ENCODE results near the gene STK33. TPM values are rescaled to one million over a fixed set of nuclear protein-coding genes. Genes with fewer than 3 reads are reported as not detected.
"Not testable (repeated sequence)": the region's sequence is repeated elsewhere in the genome, so short reads cannot be mapped to it uniquely, and the experiment has no call there.

The STK33 gene
- total RNA-seq, 1 donor from 2014 or later = 25.9 TPM

DNA sequence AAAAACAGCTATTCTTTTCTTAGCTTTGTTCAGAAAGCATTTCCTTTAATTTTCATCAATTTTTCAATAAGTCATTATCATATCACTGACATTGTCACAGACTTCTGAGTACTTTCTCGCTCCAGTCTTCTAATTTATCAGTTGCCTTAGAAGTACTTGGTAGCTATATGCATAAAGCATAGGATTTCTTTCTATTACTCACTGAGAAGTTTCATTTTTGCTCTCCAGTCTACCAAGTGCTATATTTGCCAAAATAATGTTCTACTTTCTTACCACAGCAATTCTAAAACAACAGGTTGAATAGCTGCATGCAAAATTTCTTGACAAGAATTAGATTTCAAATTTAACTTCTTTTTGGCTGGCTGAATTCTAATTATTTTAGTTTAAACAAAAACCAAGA lies 116.3 kb downstream of the STK33 start:
- intact Hi-C loops (cut with DNase I) = no loop called here
- DNase-seq (no peak), ATAC-seq (ENCODE audit: poor library complexity) (no peak)

DNA sequence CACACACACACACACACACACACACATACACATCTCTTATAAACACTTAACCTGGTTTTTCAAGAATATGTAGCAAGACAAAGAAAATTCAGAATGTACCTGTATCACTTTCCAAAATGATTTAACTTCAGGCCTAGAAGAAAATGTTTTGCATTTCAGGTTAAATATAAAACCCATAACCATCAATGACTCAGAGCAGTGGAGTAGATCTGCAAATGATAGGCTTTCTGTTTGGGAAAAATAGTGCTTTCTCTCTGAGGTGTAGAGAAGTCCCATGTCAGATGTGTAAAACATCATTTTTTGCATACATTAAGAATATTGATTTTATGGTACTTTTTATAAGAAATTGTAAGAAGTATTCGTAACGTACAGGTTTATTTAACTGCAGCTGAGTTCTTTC lies 116.9 kb downstream of the STK33 start:
- no peak for DNase-seq
- intact Hi-C loops (cut with DNase I) = no loop called here
- no peak for ATAC-seq (ENCODE audit: poor library complexity)

DNA sequence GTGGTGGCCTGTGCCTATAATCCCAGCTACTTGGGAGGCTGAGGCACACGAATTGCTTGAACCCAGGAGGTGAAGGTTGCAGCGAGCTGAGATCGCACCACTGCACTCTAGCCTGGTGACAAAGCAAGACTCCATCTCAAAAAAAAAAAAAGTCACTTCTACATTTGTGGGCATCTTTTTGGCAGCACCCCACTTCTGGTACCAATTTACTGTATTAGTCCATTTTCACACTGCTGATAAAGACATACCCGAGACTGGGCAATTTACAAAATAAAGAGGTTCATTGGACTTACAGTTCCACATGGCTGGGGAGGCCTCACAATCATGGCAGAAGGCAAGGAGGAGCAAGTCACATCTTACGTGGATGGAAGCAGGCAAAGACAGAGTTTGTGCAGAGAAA lies 126.2 kb downstream of the STK33 start:
- intact Hi-C loops (cut with DNase I); DNase-seq; ATAC-seq (ENCODE audit: poor library complexity): not testable (repeated sequence)

DNA sequence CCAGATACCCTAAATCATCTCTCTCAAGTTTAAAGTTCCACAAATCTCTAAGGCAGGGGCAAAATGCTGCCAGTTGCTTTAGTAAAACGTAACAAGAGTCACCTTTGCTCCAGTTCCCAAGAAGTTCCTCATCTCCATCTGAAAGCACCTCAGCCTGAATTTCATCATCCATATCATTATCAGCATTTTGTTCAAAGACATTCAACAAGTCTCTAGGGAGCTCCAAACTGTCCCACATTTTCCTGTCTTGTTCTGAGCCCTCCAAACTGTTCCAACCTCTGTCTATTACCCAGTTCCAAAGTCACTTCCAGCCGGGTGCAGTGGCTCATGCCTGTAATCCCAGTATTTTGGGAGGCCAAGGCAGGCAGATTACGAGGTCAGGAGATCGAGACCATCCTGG lies 126.7 kb downstream of the STK33 start:
- intact Hi-C loops (cut with DNase I); ATAC-seq (ENCODE audit: poor library complexity); DNase-seq: not testable (repeated sequence)

DNA sequence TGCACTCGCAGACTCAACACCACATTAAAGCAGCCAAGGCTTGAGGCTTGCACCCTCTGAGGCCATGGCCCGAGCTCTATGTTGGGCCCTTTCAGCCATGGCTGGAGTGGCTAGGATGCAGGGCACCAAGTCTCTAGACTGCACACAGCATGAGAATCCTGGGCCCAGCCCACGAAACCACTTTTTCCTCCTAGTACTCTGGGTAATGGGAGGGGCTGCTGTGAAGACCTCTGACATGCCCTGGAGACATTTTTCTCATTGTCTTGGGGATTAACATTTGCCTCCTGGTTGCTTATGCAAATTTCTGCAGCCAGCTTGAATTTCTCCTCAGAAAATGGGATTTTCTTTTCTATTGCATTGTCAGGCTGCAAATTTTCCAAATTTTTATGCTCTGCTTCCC lies 127.1 kb downstream of the STK33 start:
- intact Hi-C loops (cut with DNase I) = not testable (repeated sequence)

DNA sequence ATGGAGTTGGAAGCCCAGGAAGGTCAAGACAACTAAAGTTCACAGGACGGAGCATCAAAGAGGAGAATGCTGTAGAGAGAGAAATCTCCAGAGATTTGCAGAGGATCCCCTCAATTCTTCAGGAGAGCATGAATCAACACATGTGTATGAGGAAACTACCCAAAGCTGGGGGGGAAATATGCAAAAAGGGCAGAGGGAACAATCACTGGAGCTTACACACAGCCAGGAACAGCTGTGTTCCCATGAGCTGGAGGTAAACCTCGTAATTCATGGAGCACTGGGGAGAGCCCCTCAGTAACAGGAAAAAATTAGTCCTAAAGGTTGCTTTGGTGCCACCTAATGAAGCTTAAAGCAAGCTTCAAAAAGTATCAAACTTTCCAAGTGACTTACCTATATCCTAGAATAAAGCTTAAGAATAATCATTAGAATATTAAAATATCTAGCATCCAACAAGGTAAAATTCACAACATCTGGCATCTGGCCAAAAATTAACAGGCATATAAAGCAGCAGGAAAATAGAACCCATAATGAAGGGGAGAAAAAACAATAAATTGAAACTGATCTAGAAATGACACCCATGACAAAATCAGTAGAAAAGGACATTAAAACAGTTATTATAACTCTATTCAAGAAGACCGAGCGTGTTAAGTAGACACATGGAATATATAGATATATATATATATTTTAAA lies 134.2 kb downstream of the STK33 start:
- DNase-seq = no peak
- intact Hi-C loops (cut with DNase I) = no loop called here
- ATAC-seq (ENCODE audit: poor library complexity) = no peak

More for the DNA sequence above, 127.1 kb downstream of the STK33 start:
- DNase-seq; ATAC-seq (ENCODE audit: poor library complexity): not testable (repeated sequence)

DNA sequence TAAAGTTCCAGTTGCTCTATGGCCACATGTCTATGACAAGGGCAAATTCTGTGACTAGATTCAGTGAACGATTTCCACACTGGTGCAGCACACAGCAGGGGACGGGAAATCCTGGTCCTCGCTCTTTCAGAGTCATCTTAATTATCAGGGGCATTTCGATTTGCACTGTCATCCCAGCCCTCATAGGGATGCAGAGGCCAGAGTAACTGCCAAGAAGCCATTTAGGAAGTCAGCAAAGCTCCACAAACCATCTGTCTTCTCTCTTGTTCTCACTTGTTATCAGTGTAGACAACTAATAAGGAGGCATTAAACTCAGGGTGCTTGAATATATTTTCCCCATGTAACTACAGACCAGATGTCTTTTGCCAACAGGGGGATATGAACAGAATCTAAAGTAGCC lies 151.7 kb downstream of the STK33 start:
- intact Hi-C loops (cut with DNase I) = no loop called here
- ATAC-seq (ENCODE audit: poor library complexity) (no peak), DNase-seq (no peak)

DNA sequence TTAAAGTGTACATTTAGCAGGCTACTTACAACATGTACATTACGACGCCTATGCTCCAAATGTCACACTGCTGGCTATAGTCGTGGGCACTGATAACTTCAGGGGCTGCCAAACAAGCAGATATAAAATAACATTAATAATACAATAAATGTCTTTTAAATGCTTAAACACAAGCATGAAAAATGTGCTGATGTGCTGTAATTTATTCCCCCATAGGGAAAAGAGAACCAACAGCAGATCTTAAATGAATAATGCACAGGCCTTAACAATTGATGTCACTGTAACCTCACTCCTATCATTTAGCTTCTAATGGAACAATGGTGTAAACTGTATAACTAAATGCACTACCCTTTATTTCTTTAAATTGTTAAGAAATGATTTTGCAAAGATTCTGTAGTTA lies 153.4 kb downstream of the STK33 start:
- intact Hi-C loops (cut with DNase I) = no loop called here
- DNase-seq = no peak
- ATAC-seq (ENCODE audit: poor library complexity) = no peak

DNA sequence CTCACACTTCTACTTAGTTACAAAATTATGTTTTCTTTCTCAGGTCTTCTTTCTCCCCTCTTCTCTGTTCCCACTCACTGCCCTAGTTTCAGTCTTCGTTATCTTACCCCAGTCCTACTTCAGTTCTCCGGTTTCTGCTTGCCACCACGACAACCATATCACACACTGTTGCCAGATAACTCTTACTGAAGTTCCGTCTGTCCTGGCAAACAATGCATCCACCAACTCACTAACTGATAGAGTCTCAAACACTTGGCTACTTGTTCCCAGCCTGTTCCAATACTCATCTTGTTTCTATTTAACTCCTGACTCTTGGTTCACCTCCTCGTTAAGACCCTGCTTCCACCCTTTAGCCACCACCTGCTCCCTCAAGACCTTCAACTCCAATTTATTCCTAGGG lies 164.5 kb downstream of the STK33 start:
- intact Hi-C loops (cut with DNase I) = no loop called here
- DNase-seq (no peak), ATAC-seq (ENCODE audit: poor library complexity) (peak; percentile 83)

DNA sequence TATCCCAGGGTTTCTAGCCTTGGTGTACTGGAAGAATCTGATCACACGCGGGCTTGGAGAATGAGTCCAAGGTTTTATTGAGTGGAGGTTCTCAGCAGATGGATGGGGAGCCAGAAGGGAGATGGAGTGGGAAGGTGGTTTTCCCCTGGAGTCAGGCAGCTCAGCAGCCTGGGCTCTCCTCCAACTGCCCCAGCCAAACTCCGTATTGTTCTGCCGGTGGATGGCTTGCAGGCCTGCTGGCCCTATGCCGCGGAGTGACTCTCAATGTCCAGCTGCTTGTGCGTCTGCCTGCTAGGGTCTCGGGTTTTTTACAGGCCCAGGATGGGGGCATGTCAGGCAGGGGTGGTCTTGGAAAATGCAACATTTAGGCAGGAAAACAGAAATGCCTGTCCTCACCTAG lies 168.0 kb downstream of the STK33 start:
- ATAC-seq (ENCODE audit: poor library complexity) (peak; percentile 61), DNase-seq (peak; percentile 47)
- intact Hi-C loops (cut with DNase I) = no loop called here

DNA sequence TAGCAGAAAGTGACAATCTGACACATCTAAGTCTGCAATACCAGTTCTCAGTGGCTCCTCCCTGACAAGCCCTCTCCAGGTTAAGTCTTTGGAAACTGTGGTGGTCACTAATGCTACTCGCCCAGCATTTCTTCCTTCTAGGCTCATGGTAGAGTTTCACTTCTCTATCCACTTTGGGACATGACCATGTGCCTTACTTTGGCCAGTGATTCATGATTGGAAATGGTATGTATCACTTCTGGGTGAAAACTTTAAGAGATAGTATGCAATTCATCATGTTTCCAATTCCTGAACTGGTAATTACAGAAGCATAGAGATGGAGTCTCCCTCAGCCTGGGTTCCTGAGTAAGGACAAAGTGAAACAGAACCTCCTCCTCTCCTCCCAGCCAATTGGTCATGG lies 178.8 kb downstream of the STK33 start:
- DNase-seq (no peak), ATAC-seq (ENCODE audit: poor library complexity) (no peak)
- intact Hi-C loops (cut with DNase I) = no loop called here

DNA sequence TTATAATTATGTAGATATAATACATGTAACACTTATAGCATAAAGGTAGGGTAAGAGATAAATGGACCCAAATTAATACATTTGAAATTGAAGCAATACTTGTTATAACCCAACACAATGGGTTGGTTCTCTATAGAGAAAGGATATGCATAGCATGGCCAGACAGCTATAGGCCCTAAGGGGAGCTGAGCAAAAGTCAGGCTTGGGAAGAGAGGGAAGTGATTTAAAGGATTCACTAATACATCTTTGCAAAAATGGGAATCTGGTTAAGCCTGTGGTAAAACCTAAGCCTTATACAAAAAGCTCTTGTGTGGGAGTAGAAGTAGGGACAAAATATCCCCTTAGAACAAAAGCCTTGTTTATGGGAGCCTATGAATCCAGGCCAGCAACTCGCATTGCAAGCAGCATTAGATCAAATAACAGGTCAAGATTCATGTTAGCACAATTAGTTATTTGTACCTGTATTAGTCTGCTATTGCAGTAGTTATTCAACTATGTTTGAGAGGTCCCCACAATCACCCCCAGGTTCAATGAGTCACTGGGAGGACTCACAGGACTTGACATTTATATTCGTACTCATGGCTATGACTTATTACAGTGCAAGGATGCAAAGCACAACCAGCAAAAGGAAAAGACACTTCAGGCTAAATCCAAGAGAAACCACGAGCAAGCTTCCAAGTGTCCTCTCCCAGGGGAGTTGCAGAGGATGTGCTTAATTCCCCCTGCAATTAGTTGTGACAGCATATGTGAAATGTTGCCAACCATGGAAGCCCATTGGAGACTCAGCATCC lies 185.7 kb downstream of the STK33 start:
- ATAC-seq (ENCODE audit: poor library complexity) (no peak), DNase-seq (no peak)
- intact Hi-C loops (cut with DNase I) = no loop called here

DNA sequence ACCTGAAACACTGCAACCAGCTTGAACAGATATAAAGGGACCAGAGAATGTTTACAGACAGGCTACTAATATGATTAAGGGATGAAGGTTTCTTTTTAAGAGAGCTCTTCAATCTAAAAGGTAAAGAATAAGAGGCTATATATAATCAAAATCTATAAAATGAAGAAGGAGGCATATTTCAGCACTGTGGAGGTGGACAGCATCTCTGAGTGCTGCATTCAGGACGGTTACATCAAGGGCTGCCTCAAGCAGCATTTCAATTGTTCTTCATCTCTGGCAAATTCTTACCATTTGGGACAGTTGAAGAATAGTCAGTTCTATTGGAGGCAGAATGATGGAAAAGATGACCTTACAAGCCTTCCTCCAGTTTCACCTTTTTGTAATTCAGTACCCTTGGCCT lies 190.7 kb downstream of the STK33 start:
- DNase-seq = no peak
- ATAC-seq (ENCODE audit: poor library complexity) = no peak
- intact Hi-C loops (cut with DNase I) = no loop called here

DNA sequence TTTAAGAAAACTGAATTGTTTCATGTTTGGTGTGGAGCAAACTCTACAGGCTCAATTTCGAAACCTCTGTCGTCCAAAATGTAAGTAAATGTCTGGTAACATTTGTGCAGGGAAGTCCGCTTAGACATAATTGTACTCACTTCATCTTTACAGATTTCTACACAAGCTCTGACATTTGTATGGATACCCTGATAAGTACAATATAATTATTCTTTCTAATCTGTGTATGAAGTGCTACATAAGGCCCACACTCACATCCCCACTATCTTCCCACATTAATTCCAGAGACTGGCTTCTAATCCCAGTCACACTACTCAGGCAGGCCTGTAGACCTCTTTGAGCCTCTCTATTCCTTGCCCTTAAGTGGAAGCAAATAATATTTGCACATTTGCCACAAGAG lies 201.1 kb downstream of the STK33 start:
- DNase-seq (no peak), ATAC-seq (ENCODE audit: poor library complexity) (no peak)
- intact Hi-C loops (cut with DNase I) = no loop called here

DNA sequence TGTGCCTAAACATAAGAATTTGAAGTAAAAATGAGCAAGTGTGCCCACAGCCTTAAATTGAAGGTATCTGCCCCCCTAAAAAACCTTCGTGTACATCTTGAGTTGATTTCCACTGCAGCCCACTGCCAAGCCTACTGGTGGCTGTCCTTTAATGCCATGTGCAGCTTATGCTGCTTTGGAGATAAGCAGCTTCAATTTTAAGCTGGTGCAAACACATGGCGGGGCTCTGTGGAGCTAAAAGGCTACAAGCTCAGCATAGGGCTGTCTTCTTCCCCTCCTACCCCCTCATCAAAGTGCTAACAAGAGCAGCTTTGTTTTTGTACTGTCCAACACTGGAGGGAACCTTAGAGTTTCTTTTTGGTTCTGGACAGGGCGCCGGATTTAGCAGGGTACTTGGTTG lies 201.9 kb downstream of the STK33 start:
- no peak for ATAC-seq (ENCODE audit: poor library complexity)
- intact Hi-C loops (cut with DNase I) = no loop called here
- no peak for DNase-seq

DNA sequence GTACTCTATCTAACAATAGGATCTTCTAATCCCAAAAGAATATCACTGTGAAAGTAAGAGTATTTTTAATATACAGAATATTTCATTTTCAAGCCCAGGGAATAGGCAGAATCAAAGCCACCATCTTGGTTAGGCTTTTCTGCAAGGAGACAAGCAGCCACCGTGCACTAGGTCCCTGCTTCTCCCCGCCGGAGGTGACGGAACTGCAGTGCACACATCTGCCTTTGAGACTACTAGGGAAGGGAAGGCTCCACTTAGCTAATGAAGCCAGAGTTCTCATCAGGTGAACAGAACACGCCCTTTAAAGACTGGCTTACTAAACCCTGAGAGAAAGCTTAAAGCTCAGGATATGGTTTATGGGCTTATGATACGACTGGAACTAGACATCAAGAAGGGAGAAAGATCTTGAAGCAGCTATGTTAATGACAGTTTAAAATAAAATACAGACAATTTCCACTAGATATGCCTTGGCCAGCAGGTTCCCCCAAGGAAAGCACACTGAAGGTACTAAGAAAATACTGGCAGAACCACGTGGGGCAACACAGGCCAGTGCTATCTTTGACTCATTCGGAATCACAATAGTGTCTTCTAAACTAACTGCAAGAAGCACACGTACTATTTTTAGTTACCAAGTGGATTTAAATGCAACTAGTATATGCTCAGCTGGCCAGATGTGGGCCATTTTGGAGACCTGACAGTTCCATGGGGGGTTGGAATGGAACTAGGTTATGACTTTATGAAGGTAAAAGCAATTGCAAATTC lies 203.0 kb downstream of the STK33 start:
- DNase-seq (no peak), ATAC-seq (ENCODE audit: poor library complexity) (no peak)
- intact Hi-C loops (cut with DNase I) = no loop called here

DNA sequence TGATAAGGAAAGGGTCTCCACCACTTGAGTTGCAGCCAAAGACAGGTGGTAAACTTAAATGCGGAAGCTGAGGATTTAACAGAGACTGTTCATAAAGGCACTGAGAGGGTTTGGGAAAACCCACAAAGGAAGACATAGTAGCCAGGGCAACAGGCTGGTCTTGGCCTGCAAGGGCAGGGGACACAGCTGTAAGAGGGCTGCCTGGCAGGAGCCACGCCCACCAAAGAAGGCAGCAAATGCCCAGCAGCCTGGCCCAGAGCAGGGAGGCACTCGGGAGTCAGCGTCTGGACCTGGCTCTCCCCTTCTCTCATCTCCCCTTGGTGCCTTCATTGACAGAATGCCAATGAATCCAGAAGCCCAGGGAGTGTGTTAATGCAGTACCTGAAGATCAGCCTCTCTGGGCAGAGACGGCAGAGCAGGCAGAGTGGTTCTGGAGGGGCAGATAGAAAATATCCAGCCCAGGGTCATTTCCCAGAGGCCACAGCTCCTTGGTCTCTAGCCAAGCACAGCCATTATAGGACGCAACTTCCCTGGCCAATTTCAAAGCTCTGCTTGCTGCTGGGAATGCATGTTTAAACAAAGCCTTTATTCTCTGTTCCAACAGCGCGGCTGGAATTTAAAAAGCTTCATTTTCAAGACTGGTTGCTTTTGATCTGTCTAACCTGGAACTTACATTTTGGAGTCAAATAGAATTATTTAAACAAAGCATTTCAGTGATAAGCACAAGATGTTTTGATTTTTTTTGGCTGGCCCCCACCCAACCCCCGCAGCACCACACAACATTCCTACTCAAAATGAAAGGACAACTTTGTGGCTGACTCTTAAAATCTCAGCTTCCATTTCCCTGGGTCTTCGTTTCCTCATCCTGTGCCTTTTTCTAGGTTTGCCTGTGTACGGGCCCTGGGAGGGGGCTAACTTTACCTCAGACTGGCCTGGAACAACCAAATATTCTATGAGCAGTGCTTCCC lies 204.7 kb downstream of the STK33 start:
- intact Hi-C loops (cut with DNase I) = no loop called here
- ATAC-seq (ENCODE audit: poor library complexity) = peak; percentile 65
- no peak for DNase-seq

DNA sequence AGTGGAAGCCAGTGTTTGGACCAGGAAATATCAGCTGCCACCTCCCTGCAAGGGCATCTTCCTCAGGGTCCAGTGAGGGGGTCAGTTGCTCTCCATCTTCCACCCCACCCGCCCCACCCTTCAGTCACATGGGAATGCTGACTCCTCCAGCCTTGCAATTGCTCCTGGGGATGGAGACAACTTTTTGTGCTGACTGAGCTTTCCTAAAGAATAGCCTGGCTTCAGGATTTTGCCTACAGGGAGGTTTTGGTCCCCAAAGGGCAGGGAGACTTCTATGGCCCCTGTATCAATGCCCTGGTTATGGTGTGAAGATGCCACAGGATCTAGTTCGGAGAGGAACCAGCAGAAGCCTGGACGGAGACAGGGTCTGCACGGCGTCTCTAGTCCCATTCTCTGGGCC lies 206.3 kb downstream of the STK33 start:
- no peak for DNase-seq
- no peak for ATAC-seq (ENCODE audit: poor library complexity)
- intact Hi-C loops (cut with DNase I) = no loop called here

DNA sequence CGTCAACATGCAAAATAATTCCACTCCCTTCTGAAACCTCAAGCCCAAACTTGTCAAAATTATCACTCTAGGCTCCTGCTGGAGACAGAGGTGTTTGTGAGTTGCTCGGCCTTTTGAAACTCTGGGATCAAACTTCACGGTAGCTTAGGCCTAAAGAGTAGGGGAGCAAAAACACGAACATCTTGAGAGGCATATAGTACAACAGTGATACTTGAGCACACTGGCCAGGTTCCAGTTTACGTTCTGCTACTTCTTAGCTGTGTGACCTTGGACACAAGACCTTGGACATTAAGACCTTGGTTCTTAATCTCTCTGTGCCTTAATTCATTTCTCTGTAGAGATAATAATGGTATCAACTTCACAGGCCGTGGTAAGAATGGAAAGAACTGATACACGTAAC lies 206.9 kb downstream of the STK33 start:
- ATAC-seq (ENCODE audit: poor library complexity) = no peak
- intact Hi-C loops (cut with DNase I) = no loop called here
- DNase-seq = no peak
